Measurements from ENCODE around the gene ITGAD. TPM values are rescaled to one million over a fixed set of nuclear protein-coding genes. Genes with fewer than 3 reads are reported as not detected.

Gene ITGAD
- total RNA-seq, 3 donors from 2014 or later, result 0.16 to 0.44 TPM; not detected in 1

DNA sequence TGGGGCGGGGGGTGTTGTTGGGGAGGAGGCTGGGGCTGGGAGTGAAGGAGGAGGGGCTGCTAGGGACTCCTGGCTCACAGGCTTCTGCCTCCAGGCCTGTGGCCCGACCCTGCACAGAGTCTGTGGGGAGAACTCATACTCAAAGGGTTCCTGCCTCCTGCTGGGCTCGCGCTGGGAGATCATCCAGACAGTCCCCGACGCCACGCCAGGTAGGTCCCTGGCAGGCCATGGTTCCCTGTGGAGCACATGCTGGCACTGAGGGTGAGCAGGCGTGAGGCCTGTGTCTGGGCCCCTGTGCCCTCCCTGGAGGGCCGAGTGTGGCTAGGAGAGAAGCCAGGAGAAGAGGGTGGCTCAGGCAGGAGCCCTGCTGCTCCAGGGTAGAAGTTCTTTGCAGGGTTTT lies 4.6 kb downstream of the ITGAD start:
- Histone ChIP-seq H3K27ac (no peak overlapping the region), H3K4me1 (no peaks in the 10 kb centered on the region), H3K9me3 (peaks cover 0 to 9% of the 10 kb centered on the region in 2 donors), H3K4me3 (no peak overlapping the region), H3K36me3 (no peaks in the 10 kb centered on the region), H3K27me3 (no peaks in the 10 kb centered on the region)
- intact Hi-C loops (cut with DNase I; ENCODE audit: low total_unique reads), result no loop called here
- DNase-seq (ENCODE audit: low spot score in 2 of 2), result no peak
- TF ChIP-seq, protein P1, sequence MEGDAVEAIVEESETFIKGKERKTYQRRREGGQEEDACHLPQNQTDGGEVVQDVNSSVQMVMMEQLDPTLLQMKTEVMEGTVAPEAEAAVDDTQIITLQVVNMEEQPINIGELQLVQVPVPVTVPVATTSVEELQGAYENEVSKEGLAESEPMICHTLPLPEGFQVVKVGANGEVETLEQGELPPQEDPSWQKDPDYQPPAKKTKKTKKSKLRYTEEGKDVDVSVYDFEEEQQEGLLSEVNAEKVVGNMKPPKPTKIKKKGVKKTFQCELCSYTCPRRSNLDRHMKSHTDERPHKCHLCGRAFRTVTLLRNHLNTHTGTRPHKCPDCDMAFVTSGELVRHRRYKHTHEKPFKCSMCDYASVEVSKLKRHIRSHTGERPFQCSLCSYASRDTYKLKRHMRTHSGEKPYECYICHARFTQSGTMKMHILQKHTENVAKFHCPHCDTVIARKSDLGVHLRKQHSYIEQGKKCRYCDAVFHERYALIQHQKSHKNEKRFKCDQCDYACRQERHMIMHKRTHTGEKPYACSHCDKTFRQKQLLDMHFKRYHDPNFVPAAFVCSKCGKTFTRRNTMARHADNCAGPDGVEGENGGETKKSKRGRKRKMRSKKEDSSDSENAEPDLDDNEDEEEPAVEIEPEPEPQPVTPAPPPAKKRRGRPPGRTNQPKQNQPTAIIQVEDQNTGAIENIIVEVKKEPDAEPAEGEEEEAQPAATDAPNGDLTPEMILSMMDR (IDR thresholded peaks at IDR 0.05), result no peak
- TF ChIP-seq POLR2AphosphoS5 (IDR thresholded peaks at IDR 0.05) (no peak), POLR2A (IDR thresholded peaks at IDR 0.05) (no peak)

DNA sequence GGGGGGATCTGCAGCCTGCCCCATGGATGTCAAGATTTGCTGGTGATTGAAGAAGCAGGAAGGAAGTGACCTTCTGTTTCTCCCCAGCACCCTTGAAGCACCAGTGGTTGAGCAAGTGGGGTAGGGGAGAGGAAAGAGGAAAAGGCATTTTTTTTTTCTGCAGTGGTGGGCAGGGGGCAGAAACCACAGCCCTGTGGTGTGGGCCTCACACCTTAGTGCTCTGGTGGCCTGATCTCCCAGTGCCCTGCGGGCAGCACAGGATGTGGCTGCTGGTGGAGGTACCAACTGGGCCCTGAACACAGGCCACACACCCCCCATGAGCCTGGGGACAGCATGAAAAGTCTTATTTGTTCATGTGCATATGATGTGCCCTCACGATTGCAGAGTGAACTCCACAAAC lies 7.1 kb downstream of the ITGAD start:
- DNase-seq (ENCODE audit: low spot score in 2 of 2), result no peak
- TF ChIP-seq, protein P1 (IDR thresholded peaks at IDR 0.05), result no peak
- TF ChIP-seq POLR2A (IDR thresholded peaks at IDR 0.05), result no peak
- no peak for TF ChIP-seq POLR2AphosphoS5 (IDR thresholded peaks at IDR 0.05)
- Histone ChIP-seq H3K4me1 (no peaks in the 10 kb centered on the region), H3K27me3 (no peaks in the 10 kb centered on the region), H3K4me3 (no peak overlapping the region), H3K9me3 (peaks cover 0 to 9% of the 10 kb centered on the region in 2 donors), H3K27ac (no peak overlapping the region), H3K36me3 (no peaks in the 10 kb centered on the region)
- intact Hi-C loops (cut with DNase I; ENCODE audit: low total_unique reads), result no loop called here

DNA sequence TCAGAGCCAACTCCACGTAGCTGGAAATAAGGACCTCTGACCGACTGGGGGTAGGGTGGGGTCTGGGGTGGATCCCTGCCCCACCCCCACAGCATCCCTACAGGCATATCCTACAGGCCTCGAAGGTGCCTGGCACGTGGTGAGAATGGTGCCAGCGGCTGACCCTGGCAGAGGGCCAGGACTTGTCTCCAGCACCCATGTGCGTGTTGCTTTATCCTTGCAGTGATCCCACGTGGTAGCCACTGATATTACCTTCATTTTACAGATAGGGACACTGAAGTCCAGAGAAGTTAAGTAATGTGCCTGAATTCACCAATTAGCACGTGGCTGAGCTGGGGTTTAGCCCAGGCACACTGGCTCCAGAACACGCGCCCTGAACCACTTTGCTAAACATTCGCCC lies 8.3 kb downstream of the ITGAD start:
- H3K9me3 ChIP-seq, result peaks cover 0 to 9% of the 10 kb centered on the region in 2 donors
- intact Hi-C loops (cut with DNase I; ENCODE audit: low total_unique reads), result no loop called here
- H3K4me1 ChIP-seq, result no peaks in the 10 kb centered on the region
- TF ChIP-seq POLR2AphosphoS5 (IDR thresholded peaks at IDR 0.05), result no peak
- TF ChIP-seq POLR2A (IDR thresholded peaks at IDR 0.05), result no peak
- TF ChIP-seq, protein P1 (IDR thresholded peaks at IDR 0.05), result no peak
- H3K36me3 ChIP-seq, result no peaks in the 10 kb centered on the region
- no peak overlapping the region for H3K4me3 ChIP-seq
- H3K27me3 ChIP-seq, result no peaks in the 10 kb centered on the region
- H3K27ac ChIP-seq, result no peak overlapping the region
- no peak for DNase-seq (ENCODE audit: low spot score in 2 of 2)

DNA sequence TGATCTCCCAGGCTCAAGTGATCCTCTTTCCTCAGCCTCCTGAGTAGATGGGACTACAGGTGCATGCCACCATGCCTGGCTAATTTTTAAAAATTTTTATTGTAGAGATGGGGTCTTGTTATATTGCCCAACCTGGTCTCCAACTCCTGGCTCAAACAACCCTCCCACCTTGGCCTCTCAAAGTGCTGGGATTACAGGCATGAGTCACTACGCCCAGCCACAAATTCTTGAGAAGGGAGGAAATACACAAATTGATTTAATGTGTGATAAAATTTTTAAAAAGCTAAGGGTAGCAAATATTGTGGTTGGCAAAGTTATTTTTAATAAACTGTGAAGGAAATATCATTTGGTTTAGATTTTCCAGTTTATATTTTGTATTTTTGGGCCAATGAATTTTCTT lies 9.6 kb downstream of the ITGAD start:
- TF ChIP-seq POLR2A (IDR thresholded peaks at IDR 0.05) (no peak), POLR2AphosphoS5 (IDR thresholded peaks at IDR 0.05) (no peak)
- TF ChIP-seq, protein P1 (IDR thresholded peaks at IDR 0.05), result no peak
- no peaks in the 10 kb centered on the region for H3K4me1 ChIP-seq
- peaks cover 0 to 9% of the 10 kb centered on the region in 2 donors for H3K9me3 ChIP-seq
- no peaks in the 10 kb centered on the region for H3K27me3 ChIP-seq
- H3K27ac ChIP-seq, result no peak overlapping the region
- no peak for DNase-seq (ENCODE audit: low spot score in 2 of 2)
- H3K36me3 ChIP-seq, result no peaks in the 10 kb centered on the region
- intact Hi-C loops (cut with DNase I; ENCODE audit: low total_unique reads), result no loop called here
- no peak overlapping the region for H3K4me3 ChIP-seq

DNA sequence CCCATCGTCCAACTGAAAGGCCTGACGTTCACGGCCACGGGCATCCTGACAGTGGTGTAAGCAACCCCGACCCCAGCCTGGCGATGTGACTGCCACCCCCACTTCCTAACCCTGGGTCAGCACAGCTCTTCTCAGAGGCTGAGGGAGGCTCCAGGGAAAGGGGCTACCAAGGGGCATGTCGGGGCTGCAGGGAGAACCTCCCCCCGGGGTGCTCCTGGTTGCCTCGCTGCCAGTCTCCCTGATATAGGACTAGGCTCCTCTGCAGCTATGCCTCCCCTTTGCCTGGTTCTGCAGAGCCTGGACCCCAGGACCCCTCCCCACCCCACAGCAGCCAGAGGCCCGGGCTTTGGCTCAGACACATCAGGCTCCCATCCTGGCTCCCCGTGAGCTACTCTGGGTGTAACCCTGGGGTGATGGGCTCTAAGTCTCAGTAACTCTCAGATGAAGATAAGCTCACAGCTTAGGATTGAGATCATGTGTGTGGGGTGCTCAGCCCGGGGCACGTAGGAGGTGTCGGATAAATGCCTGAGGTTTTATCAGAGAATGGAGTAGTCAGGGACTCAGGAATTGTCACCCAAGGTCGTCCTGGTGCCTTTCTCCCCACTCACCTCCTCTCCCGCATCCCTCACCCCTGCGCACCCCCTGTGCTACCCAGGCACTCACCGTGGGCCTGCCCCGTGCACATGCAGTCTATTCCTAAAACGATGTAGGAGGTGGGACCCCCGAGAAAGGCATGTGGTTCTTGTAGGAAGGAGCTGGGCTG lies 10.6 kb downstream of the ITGAD start:
- H3K36me3 ChIP-seq, result no peaks in the 10 kb centered on the region
- intact Hi-C loops (cut with DNase I; ENCODE audit: low total_unique reads), result no loop called here
- H3K27ac ChIP-seq, result no peak overlapping the region
- no peaks in the 10 kb centered on the region for H3K4me1 ChIP-seq
- H3K27me3 ChIP-seq, result no peaks in the 10 kb centered on the region
- peaks cover 0 to 9% of the 10 kb centered on the region in 2 donors for H3K9me3 ChIP-seq
- TF ChIP-seq, protein P1 (IDR thresholded peaks at IDR 0.05), result no peak
- TF ChIP-seq POLR2A (IDR thresholded peaks at IDR 0.05), result no peak
- TF ChIP-seq POLR2AphosphoS5 (IDR thresholded peaks at IDR 0.05), result no peak
- DNase-seq (ENCODE audit: low spot score in 2 of 2), result no peak
- H3K4me3 ChIP-seq, result peak overlapping the region in 2 of 3 donors; percentile 33 to 46

Data from breast epithelium (tissue), 4 donors.